ENCODE results near the gene ABHD12. TPM values are rescaled to one million over a fixed set of nuclear protein-coding genes. Genes with fewer than 3 reads are reported as not detected.

ABHD12 gene
- total and polyA plus RNA-seq, 2 donors (not counting 1 experiment from before 2014, with no cell fraction given): 9.6 to 28.3 TPM

- intact Hi-C loops (cut with micrococcal nuclease): no loop called here
- ChIA-PET CTCF (interaction anchor here (1.1 kb wide), 1 partner anchor 43 kb away, joined by 3 read pairs; no protein-coding TSS in a partner anchor), POLR2A (no interaction called here)
- Histone ChIP-seq H2AFZ (ENCODE audit: insufficient read depth, low read depth, low read length, poor library complexity, severe bottlenecking) (no peak overlapping the region), H3K4me1 (ENCODE audit: control insufficient read depth in 2 of 2, insufficient read depth in 2 of 2, low read length in 2 of 2) (peaks cover 11 to 18% of the 10 kb centered on the region in 2 donors), H3K9ac (ENCODE audit: low read length) (no peak overlapping the region), H3K36me3 (replicated peaks in 1 of 2; ENCODE audit: control extremely low read depth in 1 of 2, control insufficient read depth in 1 of 2, extremely low read depth in 1 of 2, insufficient read depth in 2 of 2, low read length in 1 of 2) (no peaks in the 10 kb centered on the region), H3K79me2 (ENCODE audit: control insufficient read depth, insufficient read depth, low read length) (peaks cover 21% of the 10 kb centered on the region), H3K4me2 (replicated peaks; ENCODE audit: low read depth, low read length, poor library complexity, severe bottlenecking) (no peak overlapping the region), H3K9me3 (ENCODE audit: control extremely low read depth in 1 of 3, control insufficient read depth in 2 of 3, insufficient read depth in 1 of 3, low read length in 2 of 3) (peaks cover 1 to 9% (median 3%) of the 10 kb centered on the region in 3 donors), H4K20me1 (ENCODE audit: control insufficient read depth, insufficient read depth, low read length, poor library complexity, severe bottlenecking) (no peaks in the 10 kb centered on the region), H3K27me3 (replicated peaks in 1 of 4; ENCODE audit: control extremely low read depth in 1 of 4, control insufficient read depth in 3 of 4, insufficient read depth in 4 of 4, low read length in 3 of 4) (no peaks in the 10 kb centered on the region), H3K27ac (ENCODE audit: low read length in 2 of 2) (no peak overlapping the region), H3K4me3 (ENCODE audit: control extremely low read depth in 1 of 5, extremely low read depth in 1 of 5, insufficient read depth in 1 of 5, low read depth in 2 of 5, low read length in 4 of 5) (no peak overlapping the region)
- TF ChIP-seq EZH2 (IDR thresholded peaks at IDR 0.05; ENCODE audit: borderline replicate concordance, insufficient read depth, low read depth, low read length, poor library complexity, severe bottlenecking): no peak
- TF ChIP-seq CTCF (IDR thresholded peaks at IDR 0.05): no peak
- peaks cover 30% of the 10 kb centered on the region for H3K4me1 Mint-ChIP-seq
- no peaks in the 10 kb centered on the region for H3K27me3 Mint-ChIP-seq
- ATAC-seq (ENCODE audit: low read depth): no peak
- DNase-seq: no peak
- no peak overlapping the region for H3K27ac Mint-ChIP-seq
- no peak overlapping the region for H3K4me3 Mint-ChIP-seq
- 87% methylated on average over 1 of the region's 2 CpGs for WGBS (ENCODE audit: insufficient coverage)
- H3K9me3 Mint-ChIP-seq (ENCODE audit: insufficient read depth): peaks cover 3% of the 10 kb centered on the region
Measured at GRCh38 chr20:25355866-25356265, 34.8 kb downstream of the ABHD12 start.

GRCh38 chr20:25355011-25355595 lies 35.5 kb downstream of the ABHD12 start:
- H3K9me3 ChIP-seq (ENCODE audit: control extremely low read depth in 1 of 3, control insufficient read depth in 2 of 3, insufficient read depth in 1 of 3, low read length in 2 of 3): peaks cover 1 to 9% (median 3%) of the 10 kb centered on the region in 3 donors
- no peak overlapping the region for H3K9ac ChIP-seq (ENCODE audit: low read length)
- intact Hi-C loops (cut with micrococcal nuclease): no loop called here
- no peak overlapping the region for H2AFZ ChIP-seq (ENCODE audit: insufficient read depth, low read depth, low read length, poor library complexity, severe bottlenecking)
- H3K4me3 Mint-ChIP-seq: no peak overlapping the region
- no peaks in the 10 kb centered on the region for H3K27me3 Mint-ChIP-seq
- TF ChIP-seq CTCF (IDR thresholded peaks at IDR 0.05) (no peak), EZH2 (IDR thresholded peaks at IDR 0.05; ENCODE audit: borderline replicate concordance, insufficient read depth, low read depth, low read length, poor library complexity, severe bottlenecking) (no peak)
- no peak overlapping the region for H3K27ac ChIP-seq (ENCODE audit: low read length in 2 of 2)
- H3K4me2 ChIP-seq (replicated peaks; ENCODE audit: low read depth, low read length, poor library complexity, severe bottlenecking): peak overlapping the region; percentile 15
- H4K20me1 ChIP-seq (ENCODE audit: control insufficient read depth, insufficient read depth, low read length, poor library complexity, severe bottlenecking): no peaks in the 10 kb centered on the region
- ATAC-seq (ENCODE audit: low read depth) (no peak), DNase-seq (no peak)
- peaks cover 6 to 13% of the 10 kb centered on the region in 2 donors for H3K4me1 ChIP-seq (ENCODE audit: control insufficient read depth in 2 of 2, insufficient read depth in 2 of 2, low read length in 2 of 2)
- H3K27ac Mint-ChIP-seq: peak overlapping the region; percentile 10
- H3K4me1 Mint-ChIP-seq: peaks cover 25% of the 10 kb centered on the region
- peaks cover 3% of the 10 kb centered on the region for H3K9me3 Mint-ChIP-seq (ENCODE audit: insufficient read depth)
- POLR2A ChIA-PET: no interaction called here
- H3K36me3 ChIP-seq (replicated peaks in 1 of 2; ENCODE audit: control extremely low read depth in 1 of 2, control insufficient read depth in 1 of 2, extremely low read depth in 1 of 2, insufficient read depth in 2 of 2, low read length in 1 of 2): no peaks in the 10 kb centered on the region
- H3K79me2 ChIP-seq (ENCODE audit: control insufficient read depth, insufficient read depth, low read length): peaks cover 21% of the 10 kb centered on the region
- 94% methylated on average over 2 of the region's 3 CpGs for WGBS (ENCODE audit: insufficient coverage)
- no peaks in the 10 kb centered on the region for H3K27me3 ChIP-seq (replicated peaks in 1 of 4; ENCODE audit: control extremely low read depth in 1 of 4, control insufficient read depth in 3 of 4, insufficient read depth in 4 of 4, low read length in 3 of 4)
- H3K4me3 ChIP-seq (ENCODE audit: control extremely low read depth in 1 of 5, extremely low read depth in 1 of 5, insufficient read depth in 1 of 5, low read depth in 2 of 5, low read length in 4 of 5): no peak overlapping the region
- CTCF ChIA-PET: interaction anchor here (1.1 kb wide), 1 partner anchor 44 kb away, joined by 3 read pairs; no protein-coding TSS in a partner anchor
